HG02840 (cell line): ENCODE results near the gene CHD3.

ENCODE experiments used
- ATAC-seq: cut with Tn5 transposase; IDR thresholded peaks from one replicate; pipeline ENCODE4 v1.9.1; 2021; ENCODE audit warnings: mild to moderate bottlenecking, moderate library complexity, moderate number of reproducible peaks; ENCODE audit not compliant: unreplicated experiment, low FRiP score

The CHD3 gene

GRCh38 chr17:7959503-7960253, 71.1 kb downstream of the CHD3 start:
- no peak for ATAC-seq

- ATAC-seq = no peak
These were observed 72.8 kb downstream of the CHD3 start for GRCh38 chr17:7961421-7961820.
